SKM-1 (cell line): ENCODE data around the gene TBC1D17.

Source experiments
- DNase-seq: peaks from one replicate; lab custom pipeline; 2025; ENCODE audit not compliant: unreplicated experiment; lab: John Stamatoyannopoulos, UW

TBC1D17 gene

GRCh38 chr19:49847731-49848696 lies 29.5 kb upstream of the TBC1D17 start:
- DNase-seq: no peak

- DNase-seq: no peak
These were observed 28.6 kb upstream of the TBC1D17 start for GRCh38 chr19:49848938-49849337.

GRCh38 chr19:49849433-49850220 lies 27.9 kb upstream of the TBC1D17 start:
- DNase-seq: no peak

- DNase-seq: no peak
These were observed 27.3 kb upstream of the TBC1D17 start for GRCh38 chr19:49850221-49850486.

GRCh38 chr19:49850487-49851342 lies 26.8 kb upstream of the TBC1D17 start, which contains the start of gene PTOV1:
Gene PTOV1 (plus strand): TSS chr19:49851159.
- DNase-seq: peak; percentile 9

- DNase-seq: no peak
These were observed 25.8 kb upstream of the TBC1D17 start for GRCh38 chr19:49851456-49852259.

- no peak for DNase-seq
These were observed 24.8 kb upstream of the TBC1D17 start for GRCh38 chr19:49852631-49853126.

GRCh38 chr19:49853852-49854377 lies 23.6 kb upstream of the TBC1D17 start:
- no peak for DNase-seq

GRCh38 chr19:49854378-49855263 lies 22.9 kb upstream of the TBC1D17 start:
- no peak for DNase-seq

GRCh38 chr19:49855277-49855675 lies 22.2 kb upstream of the TBC1D17 start:
- no peak for DNase-seq

GRCh38 chr19:49855676-49856573 lies 21.6 kb upstream of the TBC1D17 start:
- no peak for DNase-seq

GRCh38 chr19:49856574-49857021 lies 20.9 kb upstream of the TBC1D17 start:
- no peak for DNase-seq

- no peak for DNase-seq
These were observed 20.3 kb upstream of the TBC1D17 start for GRCh38 chr19:49857061-49857837.

- DNase-seq: no peak
These were observed 19.7 kb upstream of the TBC1D17 start for GRCh38 chr19:49857838-49858087.

GRCh38 chr19:49858088-49858985 lies 19.2 kb upstream of the TBC1D17 start:
- no peak for DNase-seq

- no peak for DNase-seq
These were observed 17.7 kb upstream of the TBC1D17 start for GRCh38 chr19:49859682-49860335.
